PFSK-1 (cell line): ENCODE measurements around the gene ABCA1.

Source experiments
- FOXP2 ChIP-seq: optimal IDR thresholded peaks from 2 replicates; pipeline ENCODE3; 2011; ENCODE audit warnings: borderline replicate concordance, control low read depth, inconsistent platforms; ENCODE audit not compliant: insufficient read depth; ENCODE audit errors: extremely low read length, extremely low read depth
- POLR2AphosphoS5 ChIP-seq: IDR thresholded peaks from 2 replicates; pipeline ENCODE4 v1.6.1; 2012; ENCODE audit warnings: low read depth, mild to moderate bottlenecking, control low read depth, low read length, moderate library complexity
- REST ChIP-seq, 2 experiments: IDR thresholded peaks; 2 replicates each; pipeline versions ENCODE4 v1.6.1 to v1.8.0; 2011 to 2012; ENCODE audit warnings: low read depth in 2 of 2, low read length in 2 of 2, control low read depth in 1 of 2, inconsistent platforms in 1 of 2, mild to moderate bottlenecking in 1 of 2, moderate library complexity in 1 of 2; ENCODE audit not compliant: insufficient read depth in 1 of 2
- SIN3A ChIP-seq: IDR thresholded peaks from 2 replicates; pipeline ENCODE4 v1.6.1; 2012; ENCODE audit warnings: mild to moderate bottlenecking, low read length, moderate library complexity, borderline replicate concordance; ENCODE audit not compliant: insufficient read depth
- TAF1 ChIP-seq: IDR thresholded peaks from 2 replicates; pipeline ENCODE4 v1.6.1; 2012; ENCODE audit warnings: low read length, control low read depth, borderline replicate concordance; ENCODE audit not compliant: insufficient read depth

The ABCA1 gene

GRCh38 chr9:104923289-104923688 lies 4.7 kb downstream of the ABCA1 start:
- TF ChIP-seq TAF1, result no peak
- TF ChIP-seq REST (IDR thresholded peaks at IDR 0.05; ENCODE audit: insufficient read depth in 1 of 2, low read depth in 2 of 2, low read length in 2 of 2), result no peak
- TF ChIP-seq SIN3A, result no peak
- TF ChIP-seq POLR2AphosphoS5, result no peak
- no peak for TF ChIP-seq FOXP2

- no peak for TF ChIP-seq TAF1
- no peak for TF ChIP-seq FOXP2
- no peak for TF ChIP-seq SIN3A
- no peak for TF ChIP-seq POLR2AphosphoS5
- no peak for TF ChIP-seq REST (IDR thresholded peaks at IDR 0.05; ENCODE audit: insufficient read depth in 1 of 2, low read depth in 2 of 2, low read length in 2 of 2)
Measured at GRCh38 chr9:104921067-104921741, 6.8 kb downstream of the ABCA1 start.

GRCh38 chr9:104915753-104916152 lies 12.2 kb downstream of the ABCA1 start:
- TF ChIP-seq REST (IDR thresholded peaks at IDR 0.05; ENCODE audit: insufficient read depth in 1 of 2, low read depth in 2 of 2, low read length in 2 of 2) (no peak), SIN3A (no peak), TAF1 (no peak), POLR2AphosphoS5 (no peak)

- no peak for TF ChIP-seq FOXP2
Measured at GRCh38 chr9:104915049-104915448, 12.9 kb downstream of the ABCA1 start.

GRCh38 chr9:104914466-104914865 lies 13.5 kb downstream of the ABCA1 start:
- TF ChIP-seq POLR2AphosphoS5 (no peak), TAF1 (no peak), FOXP2 (no peak), SIN3A (no peak), REST (IDR thresholded peaks at IDR 0.05; ENCODE audit: insufficient read depth in 1 of 2, low read depth in 2 of 2, low read length in 2 of 2) (no peak)
